CD14-positive monocyte (primary cell): Measurements from ENCODE around the gene RIT2. TPM values are rescaled to one million over a fixed set of nuclear protein-coding genes. Genes with fewer than 3 reads are reported as not detected.

Experiments
- DNase-seq, 3 donors: peaks; one replicate each; pipeline ENCODE4 v3.0.0-alpha.2; 2011 to 2022
- H2AFZ ChIP-seq: 2 replicates; pipeline ENCODE4 v1.6.0; 2012; ENCODE audit warnings: mild to moderate bottlenecking, low read depth, low read length, inconsistent platforms; ENCODE audit not compliant: insufficient read depth, poor library complexity, severe bottlenecking
- H3K27ac ChIP-seq, 2 donors: 1 replicate in 1 of 2; 2 replicates in 1 of 2; pipeline ENCODE4 v1.5.1; 2012 to 2013; ENCODE audit warnings: low read length in 2 of 2, control low read depth in 1 of 2, inconsistent platforms in 1 of 2, low read depth in 1 of 2, mild to moderate bottlenecking in 1 of 2
- H3K27me3 ChIP-seq, 2 donors: one replicate each; pipeline versions ENCODE4 v1.6.0 to v1.6.1; 2011 to 2013; ENCODE audit warnings: low read length in 2 of 2; ENCODE audit not compliant: control insufficient read depth in 2 of 2, insufficient read depth in 2 of 2
- H3K36me3 ChIP-seq, 2 donors: replicated peaks in 1 of 2; 1 replicate in 1 of 2; 2 replicates in 1 of 2; pipeline versions ENCODE4 v1.5.1 to v1.6.1; 2012 to 2013; ENCODE audit warnings: low read length in 2 of 2, control low read depth in 1 of 2, inconsistent platforms in 1 of 2, mild to moderate bottlenecking in 1 of 2; ENCODE audit not compliant: insufficient read depth in 2 of 2, control insufficient read depth in 1 of 2
- H3K4me1 ChIP-seq, 2 donors: 1 replicate in 1 of 2; 2 replicates in 1 of 2; pipeline versions ENCODE4 v1.5.1 to v1.6.1; 2012 to 2013; ENCODE audit warnings: low read length in 2 of 2, control low read depth in 1 of 2, inconsistent platforms in 1 of 2, mild to moderate bottlenecking in 1 of 2, moderate library complexity in 1 of 2; ENCODE audit not compliant: insufficient read depth in 2 of 2, control insufficient read depth in 1 of 2
- H3K4me2 ChIP-seq: replicated peaks from 2 replicates; pipeline ENCODE3; 2012; ENCODE audit warnings: low read length, moderate library complexity, mild to moderate bottlenecking; ENCODE audit not compliant: poor library complexity, severe bottlenecking; ENCODE audit errors: extremely low read depth
- H3K4me3 ChIP-seq, 3 experiments: fragments of 200-600 bp in 1 of 3; sonication (generic) in 1 of 3; replicated peaks in 1 of 3; 1 replicate in 2 of 3; 2 replicates in 1 of 3; pipeline ENCODE4 v1.5.1; 2011 to 2013; ENCODE audit warnings: low read length in 3 of 3, mild to moderate bottlenecking in 3 of 3, control low read depth in 2 of 3, low read depth in 2 of 3, inconsistent platforms in 1 of 3, moderate library complexity in 1 of 3
- H3K79me2 ChIP-seq: 2 replicates; pipeline ENCODE4 v1.6.0; 2012; ENCODE audit warnings: mild to moderate bottlenecking, control low read depth, inconsistent platforms, low read length, moderate library complexity; ENCODE audit not compliant: insufficient read depth
- H3K9ac ChIP-seq: 2 replicates; pipeline ENCODE4 v1.6.0; 2017; ENCODE audit warnings: low read length, mild to moderate bottlenecking; ENCODE audit not compliant: insufficient read depth, poor library complexity, severe bottlenecking
- H3K9me3 ChIP-seq, 2 donors: replicated peaks in 1 of 2; 1 replicate in 1 of 2; 2 replicates in 1 of 2; pipeline versions ENCODE4 v1.5.1 to v1.6.1; 2012 to 2013; ENCODE audit warnings: low read length in 2 of 2, control low read depth in 1 of 2; ENCODE audit not compliant: control insufficient read depth in 1 of 2, insufficient read depth in 1 of 2
- H4K20me1 ChIP-seq: 2 replicates; pipeline ENCODE4 v1.6.0; 2012; ENCODE audit warnings: mild to moderate bottlenecking, low read length, control low read depth, moderate library complexity; ENCODE audit not compliant: insufficient read depth
- H3K27ac Mint-ChIP-seq, 7 donors: one replicate each; pipeline ENCODE4 v1.8.0; 2020; ENCODE audit warnings: mild to moderate bottlenecking in 7 of 7, mixed read lengths in 7 of 7, moderate library complexity in 6 of 7, inconsistent platforms in 2 of 7
- H3K27me3 Mint-ChIP-seq, 3 donors: one replicate each; pipeline ENCODE4 v1.8.0; 2021 to 2022; ENCODE audit warnings: low read depth in 3 of 3, mild to moderate bottlenecking in 3 of 3, mixed read lengths in 3 of 3, moderate library complexity in 3 of 3, inconsistent platforms in 1 of 3
- H3K36me3 Mint-ChIP-seq, 2 donors: one replicate each; pipeline ENCODE4 v1.8.0; 2020; ENCODE audit warnings: mixed read lengths in 2 of 2, inconsistent platforms in 1 of 2, mild to moderate bottlenecking in 1 of 2
- H3K4me1 Mint-ChIP-seq: one replicate; pipeline ENCODE4 v1.8.0; 2020; ENCODE audit warnings: mild to moderate bottlenecking, mixed read lengths
- H3K4me3 Mint-ChIP-seq, 2 donors: one replicate each; pipeline ENCODE4 v1.8.0; 2020; ENCODE audit warnings: mild to moderate bottlenecking in 2 of 2, mixed read lengths in 2 of 2, moderate library complexity in 1 of 2
- H3K9me3 Mint-ChIP-seq, 7 donors: one replicate each; pipeline ENCODE4 v1.8.0; 2020 to 2022; ENCODE audit warnings: mixed read lengths in 7 of 7, mild to moderate bottlenecking in 6 of 7, moderate library complexity in 6 of 7, inconsistent platforms in 2 of 7
- CTCF ChIP-seq: fragments of 200-600 bp; IDR thresholded peaks from one replicate; pipeline ENCODE4 v1.8.0; 2022; ENCODE audit warnings: antibody characterized with exemption, mild to moderate bottlenecking
- WGBS: methylation state at CpG from one replicate; pipeline ENCODE4 v1.1.5; 2013; ENCODE audit warnings: missing lambda C conversion rate; ENCODE audit not compliant: insufficient coverage; 5-methylcytosine and 5-hydroxymethylcytosine counted together
- intact Hi-C, 2 donors: fragments of 100-400 bp; cut with micrococcal nuclease; formaldehyde crosslinking; loops; one replicate each; pipeline versions ENCODE4 v1.15.0 to v1.15.1; 2023
- polyA plus RNA-seq, 3 donors: library from polyadenylated mRNA; depleted of rRNA in 1 of 3; unstranded in 2 of 3; stranded (reverse) in 1 of 3; fragments of 300-500 nt in 2 of 3; fragments of >200 nt in 1 of 3; fragmentation: Illumina TruSeq in 2 of 3; gene quantifications; 1 replicate in 2 of 3; 2 replicates in 1 of 3; pipeline ENCODE4 v1.2.3, GENCODE V29; 2012 to 2021

RIT2 gene
- polyA plus RNA-seq, 3 donors = not detected

- no peaks in the 10 kb centered on the region for H3K36me3 ChIP-seq
- Mint-ChIP-seq H3K36me3 (no peaks in the 10 kb centered on the region), H3K9me3 (peaks cover 0 to 2% (median 0%) of the 10 kb centered on the region in 7 donors), H3K4me3 (no peak overlapping the region), H3K27me3 (no peaks in the 10 kb centered on the region), H3K4me1 (no peaks in the 10 kb centered on the region), H3K27ac (no peak overlapping the region)
- H3K79me2 ChIP-seq = no peaks in the 10 kb centered on the region
- intact Hi-C loops = no loop called here
- DNase-seq = no peak
- TF ChIP-seq CTCF = no peak
- no peak overlapping the region for H3K9ac ChIP-seq
- H3K9me3 ChIP-seq = no peaks in the 10 kb centered on the region
- no peaks in the 10 kb centered on the region for H3K4me1 ChIP-seq
- H2AFZ ChIP-seq = no peak overlapping the region
- no peaks in the 10 kb centered on the region for H4K20me1 ChIP-seq
- H3K27ac ChIP-seq = no peak overlapping the region
- no peak overlapping the region for H3K4me3 ChIP-seq
- no peaks in the 10 kb centered on the region for H3K27me3 ChIP-seq
- 86% methylated on average over 3 of the region's 4 CpGs for WGBS
- H3K4me2 ChIP-seq = no peak overlapping the region
These were observed 157.1 kb downstream of the RIT2 start for GRCh38 chr18:42958353-42958752.

- Histone ChIP-seq H2AFZ (no peak overlapping the region), H3K4me2 (no peak overlapping the region), H3K4me1 (no peaks in the 10 kb centered on the region), H3K79me2 (no peaks in the 10 kb centered on the region), H3K36me3 (no peaks in the 10 kb centered on the region), H3K9me3 (no peaks in the 10 kb centered on the region), H3K4me3 (no peak overlapping the region), H4K20me1 (no peaks in the 10 kb centered on the region), H3K9ac (no peak overlapping the region), H3K27ac (no peak overlapping the region), H3K27me3 (no peaks in the 10 kb centered on the region)
- no peak overlapping the region for H3K27ac Mint-ChIP-seq
- 100% methylated on average over 2 of the region's 3 CpGs for WGBS
- no peaks in the 10 kb centered on the region for H3K36me3 Mint-ChIP-seq
- DNase-seq = no peak
- no peak for TF ChIP-seq CTCF
- H3K4me1 Mint-ChIP-seq = no peaks in the 10 kb centered on the region
- H3K4me3 Mint-ChIP-seq = no peak overlapping the region
- H3K9me3 Mint-ChIP-seq = peaks cover 0 to 2% (median 0%) of the 10 kb centered on the region in 7 donors
- no peaks in the 10 kb centered on the region for H3K27me3 Mint-ChIP-seq
- intact Hi-C loops = no loop called here
These were observed 159.2 kb downstream of the RIT2 start for GRCh38 chr18:42956287-42956686.
